Measurements from ENCODE around the gene OR8B4. TPM values are rescaled to one million over a fixed set of nuclear protein-coding genes. Genes with fewer than 3 reads are reported as not detected.

Gene OR8B4
- total RNA-seq, 4 donors from 2014 or later: not detected

DNA sequence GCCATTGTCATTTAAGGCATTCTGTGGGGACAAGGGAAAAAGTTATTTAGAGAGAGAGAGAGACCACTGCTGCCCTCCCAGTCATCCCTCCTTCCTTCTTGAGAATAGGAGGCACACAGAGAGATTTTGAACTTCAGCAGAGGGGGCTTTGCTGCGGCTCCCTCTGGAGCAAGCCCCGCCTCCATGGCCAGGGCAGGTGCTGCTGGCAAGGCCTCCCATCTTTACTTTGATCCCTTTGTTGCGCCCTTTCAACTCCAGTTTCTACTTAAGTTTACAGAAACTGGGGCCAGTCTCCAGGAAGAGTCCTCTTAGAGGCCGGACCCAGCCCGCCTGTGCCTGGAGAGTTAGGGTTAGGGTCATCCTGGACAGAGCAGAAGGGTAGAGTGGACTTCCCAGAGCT is 16.4 kb upstream of the OR8B4 start:
- no peak for DNase-seq
- Histone ChIP-seq H3K27me3 (no peaks in the 10 kb centered on the region), H3K27ac (no peak overlapping the region), H3K36me3 (no peaks in the 10 kb centered on the region), H3K4me1 (no peaks in the 10 kb centered on the region), H3K4me3 (no peak overlapping the region), H3K9me3 (no peaks in the 10 kb centered on the region)
- TF ChIP-seq POLR2A (IDR thresholded peaks at IDR 0.05) (no peak), CTCF (IDR thresholded peaks at IDR 0.05) (no peak)

DNA sequence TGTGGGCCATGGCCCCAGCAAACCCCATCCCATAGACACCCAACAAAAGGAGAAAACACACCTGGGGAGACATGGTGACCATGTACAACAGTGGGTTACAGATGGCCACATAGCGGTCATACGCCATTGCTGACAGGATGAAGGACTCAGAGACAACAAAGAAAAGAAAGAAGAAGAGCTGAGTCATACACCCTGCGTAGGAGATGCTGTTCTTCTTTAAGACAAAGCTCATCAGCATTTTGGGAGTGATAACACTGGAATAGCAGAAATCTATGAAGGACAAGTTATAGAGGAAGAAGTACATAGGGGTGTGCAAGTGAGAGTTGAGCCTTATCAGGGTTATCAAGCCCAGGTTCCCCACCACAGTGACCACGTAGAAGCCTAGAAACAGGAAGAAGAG is 15.9 kb upstream of the OR8B4 start:
- Histone ChIP-seq H3K27me3 (no peaks in the 10 kb centered on the region), H3K9me3 (no peaks in the 10 kb centered on the region), H3K4me1 (no peaks in the 10 kb centered on the region), H3K27ac (no peak overlapping the region), H3K36me3 (no peaks in the 10 kb centered on the region), H3K4me3 (no peak overlapping the region)
- no peak for DNase-seq
- TF ChIP-seq CTCF (IDR thresholded peaks at IDR 0.05) (no peak), POLR2A (IDR thresholded peaks at IDR 0.05) (no peak)

GRCh38 chr11:124434699-124435098 is 10.0 kb upstream of the OR8B4 start:
- DNase-seq: no peak
- TF ChIP-seq POLR2A (IDR thresholded peaks at IDR 0.05): no peak
- TF ChIP-seq CTCF (IDR thresholded peaks at IDR 0.05): no peak
- no peaks in the 10 kb centered on the region for H3K36me3 ChIP-seq
- no peak overlapping the region for H3K27ac ChIP-seq
- no peak overlapping the region for H3K4me3 ChIP-seq
- no peaks in the 10 kb centered on the region for H3K9me3 ChIP-seq
- H3K27me3 ChIP-seq: no peaks in the 10 kb centered on the region
- H3K4me1 ChIP-seq: no peaks in the 10 kb centered on the region

GRCh38 chr11:124429599-124429998 is 4.9 kb upstream of the OR8B4 start:
- Histone ChIP-seq H3K36me3 (no peaks in the 10 kb centered on the region), H3K9me3 (no peaks in the 10 kb centered on the region), H3K4me1 (no peaks in the 10 kb centered on the region), H3K27ac (no peak overlapping the region), H3K27me3 (no peaks in the 10 kb centered on the region), H3K4me3 (no peak overlapping the region)
- DNase-seq: no peak
- TF ChIP-seq POLR2A (IDR thresholded peaks at IDR 0.05) (no peak), CTCF (IDR thresholded peaks at IDR 0.05) (no peak)

- H3K27ac ChIP-seq: no peak overlapping the region
- H3K4me3 ChIP-seq: no peak overlapping the region
- no peaks in the 10 kb centered on the region for H3K9me3 ChIP-seq
- no peaks in the 10 kb centered on the region for H3K36me3 ChIP-seq
- no peaks in the 10 kb centered on the region for H3K4me1 ChIP-seq
- TF ChIP-seq POLR2A (IDR thresholded peaks at IDR 0.05): no peak
- no peak for TF ChIP-seq CTCF (IDR thresholded peaks at IDR 0.05)
- DNase-seq: no peak
- no peaks in the 10 kb centered on the region for H3K27me3 ChIP-seq
Observed at GRCh38 chr11:124421043-124421442, 3.6 kb downstream of the OR8B4 start.

GRCh38 chr11:124415356-124415923 is 9.2 kb downstream of the OR8B4 start:
- no peaks in the 10 kb centered on the region for H3K4me1 ChIP-seq
- H3K27me3 ChIP-seq: no peaks in the 10 kb centered on the region
- no peak overlapping the region for H3K27ac ChIP-seq
- peak in 4 of 6 experiments; percentile 47 to 63 (median 54) for TF ChIP-seq CTCF (IDR thresholded peaks at IDR 0.05)
- TF ChIP-seq POLR2A (IDR thresholded peaks at IDR 0.05): no peak
- H3K36me3 ChIP-seq: no peaks in the 10 kb centered on the region
- H3K9me3 ChIP-seq: no peaks in the 10 kb centered on the region
- H3K4me3 ChIP-seq: no peak overlapping the region
- no peak for DNase-seq

Data from Peyer's patch (tissue), 4 donors.